ENCODE measurements around the gene CACNA2D3. TPM values are rescaled to one million over a fixed set of nuclear protein-coding genes. Genes with fewer than 3 reads are reported as not detected.

CACNA2D3 gene
- total RNA-seq, 4 donors from 2014 or later: 0.30 to 9.6 (median 3.9) TPM

DNA sequence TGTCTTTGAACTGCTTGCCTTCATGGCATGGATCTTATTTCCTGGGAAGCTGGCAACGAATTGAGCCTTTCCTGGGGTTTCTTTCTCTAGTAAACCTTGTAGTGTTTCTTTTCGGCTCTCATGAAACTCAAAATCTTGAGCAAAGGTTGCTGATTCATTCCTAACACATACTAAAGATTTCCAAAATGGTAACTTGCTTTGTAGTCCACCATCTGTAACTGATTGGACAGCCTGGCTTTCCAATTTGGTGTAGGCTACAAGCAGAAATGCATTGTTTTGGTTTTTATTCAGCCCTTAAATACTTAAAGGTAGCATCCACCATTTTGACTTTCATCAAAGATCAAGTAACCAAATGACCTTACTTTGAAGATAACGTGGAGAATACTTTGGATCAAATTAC, 767.4 kb downstream of the CACNA2D3 start:
- H3K9me3 ChIP-seq: no peaks in the 10 kb centered on the region
- TF ChIP-seq, protein P1, sequence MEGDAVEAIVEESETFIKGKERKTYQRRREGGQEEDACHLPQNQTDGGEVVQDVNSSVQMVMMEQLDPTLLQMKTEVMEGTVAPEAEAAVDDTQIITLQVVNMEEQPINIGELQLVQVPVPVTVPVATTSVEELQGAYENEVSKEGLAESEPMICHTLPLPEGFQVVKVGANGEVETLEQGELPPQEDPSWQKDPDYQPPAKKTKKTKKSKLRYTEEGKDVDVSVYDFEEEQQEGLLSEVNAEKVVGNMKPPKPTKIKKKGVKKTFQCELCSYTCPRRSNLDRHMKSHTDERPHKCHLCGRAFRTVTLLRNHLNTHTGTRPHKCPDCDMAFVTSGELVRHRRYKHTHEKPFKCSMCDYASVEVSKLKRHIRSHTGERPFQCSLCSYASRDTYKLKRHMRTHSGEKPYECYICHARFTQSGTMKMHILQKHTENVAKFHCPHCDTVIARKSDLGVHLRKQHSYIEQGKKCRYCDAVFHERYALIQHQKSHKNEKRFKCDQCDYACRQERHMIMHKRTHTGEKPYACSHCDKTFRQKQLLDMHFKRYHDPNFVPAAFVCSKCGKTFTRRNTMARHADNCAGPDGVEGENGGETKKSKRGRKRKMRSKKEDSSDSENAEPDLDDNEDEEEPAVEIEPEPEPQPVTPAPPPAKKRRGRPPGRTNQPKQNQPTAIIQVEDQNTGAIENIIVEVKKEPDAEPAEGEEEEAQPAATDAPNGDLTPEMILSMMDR (IDR thresholded peaks at IDR 0.05): no peak
- TF ChIP-seq EP300 (IDR thresholded peaks at IDR 0.05) (no peak), POLR2A (IDR thresholded peaks at IDR 0.05) (no peak)
- DNase-seq (ENCODE audit: low spot score in 2 of 2): no peak
- H3K36me3 ChIP-seq: no peaks in the 10 kb centered on the region
- 74 to 86% methylated on average over 3 of the region's 3 CpGs for WGBS, 2 donors
- H3K4me1 ChIP-seq: peaks cover 0 to 29% (median 2%) of the 10 kb centered on the region in 4 donors
- peak overlapping the region in 1 of 4 donors; percentile 32 for H3K27ac ChIP-seq
- H3K27me3 ChIP-seq: no peaks in the 10 kb centered on the region
- no peak overlapping the region for H3K4me3 ChIP-seq

DNA sequence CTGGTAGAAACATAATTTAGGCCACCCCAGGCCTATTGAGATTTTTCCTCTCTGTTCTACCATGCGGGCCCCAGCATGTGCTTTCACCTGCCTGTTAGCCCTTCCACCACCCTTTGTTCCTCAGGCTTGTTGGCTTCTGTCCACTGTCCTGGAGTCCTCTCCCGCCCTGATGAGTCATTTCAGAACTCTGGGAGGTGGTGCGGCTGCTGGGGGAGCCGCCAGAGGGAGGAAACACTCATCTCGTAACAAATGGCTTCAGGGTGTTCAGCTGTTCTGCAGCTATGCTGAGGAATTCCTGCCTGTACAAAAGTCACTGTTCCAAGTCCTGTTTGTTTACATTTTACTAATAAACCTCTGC, 769.2 kb downstream of the CACNA2D3 start:
- peak; percentile 56 to 83 for DNase-seq (ENCODE audit: low spot score in 2 of 2)
- TF ChIP-seq EP300 (IDR thresholded peaks at IDR 0.05): peak in 1 of 2 donors; percentile 67
- TF ChIP-seq, protein P1 (IDR thresholded peaks at IDR 0.05): peak in 4 of 5 experiments; percentile 27 to 60 (median 48)
- no peak for TF ChIP-seq POLR2A (IDR thresholded peaks at IDR 0.05)
- H3K4me3 ChIP-seq: no peak overlapping the region
- no peaks in the 10 kb centered on the region for H3K27me3 ChIP-seq
- H3K36me3 ChIP-seq: no peaks in the 10 kb centered on the region
- peaks cover 0 to 29% (median 2%) of the 10 kb centered on the region in 4 donors for H3K4me1 ChIP-seq
- H3K27ac ChIP-seq: peak overlapping the region in 3 of 4 donors; percentile 56 to 78 (median 73)
- WGBS, 2 donors: 8 to 10% methylated on average over 5 of the region's 5 CpGs
- no peaks in the 10 kb centered on the region for H3K9me3 ChIP-seq

DNA sequence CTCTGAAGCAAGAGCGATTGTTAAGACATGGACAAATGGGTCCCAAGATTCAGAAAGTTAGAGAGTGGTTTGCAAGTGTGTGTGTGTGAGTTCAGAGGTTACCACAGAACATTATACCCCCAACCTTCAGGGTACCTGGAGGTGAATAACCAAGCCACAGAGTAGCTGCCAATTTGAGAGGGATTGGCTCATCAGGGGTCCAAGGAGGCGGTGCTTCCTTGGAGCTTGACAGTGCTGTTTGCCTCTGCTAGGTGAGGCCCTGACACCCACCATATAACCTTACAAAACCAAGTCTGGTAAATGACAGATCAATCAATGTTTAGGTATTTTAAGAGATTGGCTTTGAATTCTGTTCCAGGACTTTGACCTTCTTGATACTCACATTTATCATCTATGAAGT, 769.8 kb downstream of the CACNA2D3 start:
- Histone ChIP-seq H3K9me3 (no peaks in the 10 kb centered on the region), H3K36me3 (no peaks in the 10 kb centered on the region), H3K4me1 (peaks cover 0 to 29% (median 2%) of the 10 kb centered on the region in 4 donors), H3K27me3 (no peaks in the 10 kb centered on the region), H3K27ac (peak overlapping the region in 2 of 4 donors; percentile 37 to 78), H3K4me3 (no peak overlapping the region)
- 53 to 96% methylated on average over 2 of the region's 2 CpGs for WGBS, 2 donors
- no peak for DNase-seq (ENCODE audit: low spot score in 2 of 2)
- TF ChIP-seq, protein P1 (IDR thresholded peaks at IDR 0.05): no peak
- TF ChIP-seq EP300 (IDR thresholded peaks at IDR 0.05): no peak
- TF ChIP-seq POLR2A (IDR thresholded peaks at IDR 0.05): no peak

DNA sequence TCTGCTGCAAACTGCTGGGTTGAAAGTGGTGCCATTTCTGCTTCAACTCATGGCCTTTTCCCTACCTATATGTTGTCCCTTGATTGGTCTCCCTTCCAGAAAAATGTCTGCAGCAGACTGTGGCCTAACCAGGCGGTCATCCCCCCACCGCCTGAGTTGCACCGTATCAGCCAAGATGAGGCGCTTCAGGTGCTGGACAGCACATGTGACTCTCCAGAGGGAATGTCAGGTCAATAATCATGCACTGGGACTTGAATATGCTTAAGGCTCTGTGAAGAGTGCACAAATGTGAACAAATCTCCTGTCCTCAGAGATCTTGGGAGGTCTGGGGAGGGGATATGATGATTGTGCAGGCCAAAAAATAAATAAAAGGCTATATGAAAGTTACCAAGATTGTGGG, 773.3 kb downstream of the CACNA2D3 start:
- Histone ChIP-seq H3K27me3 (no peaks in the 10 kb centered on the region), H3K27ac (no peak overlapping the region), H3K36me3 (no peaks in the 10 kb centered on the region), H3K4me3 (no peak overlapping the region), H3K4me1 (peaks cover 0 to 17% (median 2%) of the 10 kb centered on the region in 4 donors), H3K9me3 (no peaks in the 10 kb centered on the region)
- WGBS, 2 donors: 92 to 98% methylated on average over 4 of the region's 4 CpGs
- DNase-seq (ENCODE audit: low spot score in 2 of 2): no peak
- TF ChIP-seq EP300 (IDR thresholded peaks at IDR 0.05) (no peak), POLR2A (IDR thresholded peaks at IDR 0.05) (no peak)
- TF ChIP-seq, protein P1 (IDR thresholded peaks at IDR 0.05): no peak

DNA sequence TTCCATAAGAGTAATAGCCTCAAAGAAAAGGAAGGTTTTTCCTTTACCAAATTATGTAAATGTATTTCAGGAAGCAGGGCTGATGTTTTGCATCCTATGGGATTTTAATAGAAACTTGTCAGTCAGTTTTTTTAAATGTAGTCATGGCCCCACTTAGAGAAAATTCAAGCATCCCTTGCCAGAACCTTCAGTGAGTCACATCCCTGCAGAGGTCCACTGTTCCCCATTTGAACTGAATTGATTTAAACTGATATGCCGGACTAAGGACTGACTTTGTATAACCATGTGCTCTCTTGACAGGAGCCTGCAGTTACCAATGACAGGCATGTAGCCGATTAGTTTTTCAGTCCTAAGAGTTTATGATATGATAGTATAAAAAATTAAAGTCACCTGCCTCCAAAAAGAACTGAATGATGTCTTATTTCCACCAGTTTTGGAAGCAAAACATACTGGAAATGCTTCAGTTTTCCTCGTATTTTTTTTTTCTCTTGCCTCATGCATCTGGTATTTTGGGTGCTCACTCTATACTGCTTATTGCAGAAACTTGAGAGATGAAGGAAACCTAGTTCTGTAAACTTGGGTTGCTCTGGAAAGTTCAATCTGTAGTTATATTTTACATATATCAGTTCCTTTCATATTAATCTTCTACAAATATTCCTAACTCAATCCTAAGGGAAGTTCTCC, 774.8 kb downstream of the CACNA2D3 start:
- Histone ChIP-seq H3K36me3 (no peaks in the 10 kb centered on the region), H3K27ac (no peak overlapping the region), H3K4me3 (no peak overlapping the region), H3K9me3 (no peaks in the 10 kb centered on the region), H3K4me1 (peaks cover 0 to 5% (median 0%) of the 10 kb centered on the region in 4 donors), H3K27me3 (no peaks in the 10 kb centered on the region)
- whole genome bisulfite sequencing, 2 donors: 74 to 85% methylated on average over 3 of the region's 3 CpGs
- TF ChIP-seq, protein P1 (IDR thresholded peaks at IDR 0.05): no peak
- DNase-seq (ENCODE audit: low spot score in 2 of 2): no peak

All from tibial nerve (tissue), 4 donors.